ENCODE measurements around the gene WNT9B.

The WNT9B gene

DNA sequence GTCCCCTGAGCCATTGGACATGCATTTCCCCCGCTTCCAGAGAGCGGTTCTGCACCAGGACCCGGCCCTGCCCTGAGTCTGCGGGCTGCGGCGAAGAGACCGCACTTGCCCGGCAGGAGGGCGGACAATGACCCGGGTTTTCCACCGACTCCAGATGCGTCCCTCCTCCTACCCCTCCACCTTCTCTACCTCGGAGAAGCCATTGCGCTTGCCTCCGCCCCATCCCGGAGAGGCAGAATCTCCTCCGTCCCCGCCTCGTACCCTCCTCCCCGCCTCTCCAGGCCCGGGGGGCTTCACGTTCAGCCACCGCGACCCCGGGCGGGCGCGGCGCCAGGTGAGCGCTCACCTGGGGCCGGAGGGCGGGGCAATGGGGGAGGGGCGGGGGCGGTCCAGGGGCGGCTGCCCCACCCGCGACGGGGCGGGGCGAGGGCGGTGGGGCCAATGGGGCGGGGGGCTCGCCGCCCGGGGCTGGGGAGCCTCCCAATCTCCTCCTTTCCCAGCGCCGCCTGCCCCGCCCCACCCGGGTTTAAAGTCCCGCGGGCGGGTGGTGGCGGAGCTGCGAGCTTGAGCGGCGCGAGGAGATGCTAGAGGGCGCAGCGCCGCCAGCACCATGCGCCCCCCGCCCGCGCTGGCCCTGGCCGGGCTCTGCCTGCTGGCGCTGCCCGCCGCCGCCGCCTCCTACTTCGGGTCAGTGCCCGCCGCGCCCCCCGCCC, at the start of gene WNT9B:
Gene WNT9B, plus strand, starts transcription at position 555 of the 713 bp plus-strand sequence. Its CDS starts 56 bp downstream, at position 611.
- no peak for DNase-seq (ENCODE audit: low read depth)

DNA sequence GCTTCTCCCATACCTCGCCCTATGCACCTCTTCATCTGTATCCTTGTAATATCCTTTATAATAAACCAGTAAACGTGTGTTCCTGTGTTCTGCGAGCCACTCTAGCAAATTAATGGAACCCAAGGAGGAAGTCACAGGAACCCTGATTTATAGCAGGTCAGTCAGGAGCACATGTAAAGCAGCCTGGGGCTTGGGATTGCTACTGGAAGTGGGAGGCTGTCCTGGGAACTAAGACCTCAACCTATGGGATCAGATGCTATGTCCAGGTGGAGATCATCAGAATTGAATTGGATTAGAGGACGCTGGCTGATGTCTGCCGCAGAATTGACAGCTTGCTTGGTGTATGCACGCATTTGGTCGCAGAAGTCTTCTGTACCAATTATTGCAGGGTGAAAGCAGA, 48.6 kb upstream of the WNT9B start:
- no peak for DNase-seq (ENCODE audit: low read depth)

GRCh38 chr17:46803544-46803943, 47.8 kb upstream of the WNT9B start:
- no peak for DNase-seq (ENCODE audit: low read depth)

- no peak for DNase-seq (ENCODE audit: low read depth)
Observed at GRCh38 chr17:46805771-46806170, 45.6 kb upstream of the WNT9B start.

DNA sequence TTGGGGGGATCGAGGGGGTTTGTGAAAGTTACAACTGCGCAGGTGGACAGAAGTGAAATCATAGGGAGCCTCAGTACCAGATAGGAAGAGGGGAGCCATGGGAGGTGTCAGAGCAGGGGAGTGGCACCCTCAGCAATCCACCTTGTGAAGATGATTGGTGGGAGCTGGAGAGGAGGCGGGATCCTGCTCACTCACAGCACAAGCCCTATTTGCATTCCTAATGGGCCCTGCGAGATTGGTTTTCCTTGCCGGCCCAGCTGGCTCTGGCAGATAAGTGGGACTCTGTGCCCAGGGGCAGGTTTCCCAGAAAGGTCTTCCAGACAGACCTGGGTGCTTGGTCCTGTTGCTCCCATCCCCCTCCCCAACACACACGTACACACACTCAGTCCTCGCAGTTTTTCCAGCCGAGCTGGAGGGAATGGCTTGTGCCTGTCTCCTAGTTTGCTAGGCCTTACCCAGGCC, 42.2 kb upstream of the WNT9B start:
- DNase-seq (ENCODE audit: low read depth) = no peak

- no peak for DNase-seq (ENCODE audit: low read depth)
Observed at GRCh38 chr17:46810837-46811236, 40.5 kb upstream of the WNT9B start.

GRCh38 chr17:46811978-46812583, 39.3 kb upstream of the WNT9B start:
- no peak for DNase-seq (ENCODE audit: low read depth)

DNA sequence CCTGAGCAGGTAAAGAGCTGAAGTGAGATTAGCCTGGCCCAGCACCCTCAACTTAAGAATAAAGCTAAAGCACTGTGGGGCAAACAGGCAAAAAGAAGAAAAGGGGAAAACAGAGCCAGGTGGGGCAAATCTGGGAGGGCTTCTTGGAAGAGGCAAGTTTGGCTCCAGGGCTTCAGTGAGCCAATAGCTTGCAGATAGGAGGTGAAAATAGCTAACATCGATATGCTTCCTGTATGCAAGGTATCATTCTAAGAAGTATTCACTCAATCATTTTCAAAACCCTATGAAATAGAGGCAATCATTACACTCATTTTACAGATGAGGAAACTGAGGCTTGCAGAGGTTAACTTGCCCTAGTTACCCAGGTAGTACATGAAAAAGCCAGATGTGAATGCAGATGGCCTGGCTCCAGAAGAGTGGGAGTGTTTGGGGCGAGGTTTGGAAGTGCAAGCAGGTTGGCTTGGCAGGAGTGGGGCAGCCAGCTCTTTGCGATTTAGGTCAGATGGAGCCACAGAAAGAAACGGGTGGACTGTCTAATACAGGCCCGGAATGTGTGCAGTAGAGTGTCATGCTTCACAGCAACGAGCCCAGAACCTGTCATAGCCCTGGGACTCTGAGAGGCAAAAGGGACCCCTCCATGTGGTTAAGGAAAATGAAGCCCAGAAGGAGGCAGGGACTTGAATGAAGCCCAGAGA, 38.6 kb upstream of the WNT9B start:
- DNase-seq (ENCODE audit: low read depth) = no peak

GRCh38 chr17:46813920-46814319, 37.5 kb upstream of the WNT9B start:
- DNase-seq (ENCODE audit: low read depth) = no peak

DNA sequence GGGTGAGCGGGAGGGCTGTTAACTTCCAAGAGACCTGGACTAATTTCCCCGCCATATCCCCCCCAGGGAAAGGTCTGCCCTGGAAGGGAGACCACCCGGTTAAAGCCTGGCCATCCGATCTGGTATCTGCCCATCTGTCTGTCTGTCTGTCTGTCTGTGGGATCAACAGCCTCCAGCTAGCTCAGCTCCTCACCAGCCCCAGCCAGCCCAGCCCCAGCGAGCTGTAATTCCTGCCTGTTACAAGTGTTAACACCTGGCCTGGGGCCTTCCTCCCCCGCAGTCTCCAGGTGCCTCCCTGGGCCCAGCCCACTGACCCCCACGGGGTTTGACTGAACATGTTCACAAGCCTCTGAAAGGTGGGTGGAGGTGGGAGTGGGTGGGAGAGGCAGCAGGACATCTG, 36.9 kb upstream of the WNT9B start:
- DNase-seq (ENCODE audit: low read depth) = no peak

DNA sequence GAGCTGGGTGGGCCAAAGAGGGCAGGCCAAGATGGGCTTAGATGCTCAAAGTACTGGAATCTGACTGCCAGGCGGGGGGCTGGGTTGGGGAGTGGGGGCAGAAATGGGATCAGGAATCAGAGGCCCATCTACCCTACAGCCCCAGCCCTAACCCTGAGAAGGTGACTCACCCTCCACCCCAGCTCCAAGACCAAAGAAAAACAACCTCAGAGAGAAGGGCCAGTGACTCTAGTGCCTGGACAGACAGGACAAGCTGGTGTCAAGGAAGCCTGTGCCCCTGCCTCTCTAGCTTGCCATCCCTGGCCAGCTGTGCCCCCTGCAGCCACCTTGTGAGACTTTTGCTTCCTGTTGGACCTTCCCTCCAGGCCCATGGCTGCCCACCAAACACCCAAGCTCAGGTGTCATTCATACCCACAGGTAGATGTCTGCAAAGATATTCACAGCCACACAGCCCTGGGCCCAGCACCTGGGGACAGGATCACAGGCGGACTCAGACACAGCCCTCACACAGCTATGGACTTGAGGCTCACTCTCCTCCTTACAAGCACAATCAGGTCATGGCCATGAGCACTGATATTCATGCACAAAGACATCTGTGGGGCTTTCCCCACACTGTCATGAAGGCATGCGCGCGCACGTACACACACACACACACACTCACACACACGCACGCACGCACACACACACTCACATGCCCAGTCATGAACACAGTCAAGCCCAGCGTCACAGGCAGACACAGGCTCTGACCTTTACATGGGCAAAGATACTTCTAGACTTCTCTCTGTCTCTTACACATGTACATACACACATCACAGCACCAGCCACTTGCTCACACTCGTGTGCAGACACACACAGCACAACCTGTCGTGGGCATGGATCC, 35.7 kb upstream of the WNT9B start:
- DNase-seq (ENCODE audit: low read depth) = no peak

DNA sequence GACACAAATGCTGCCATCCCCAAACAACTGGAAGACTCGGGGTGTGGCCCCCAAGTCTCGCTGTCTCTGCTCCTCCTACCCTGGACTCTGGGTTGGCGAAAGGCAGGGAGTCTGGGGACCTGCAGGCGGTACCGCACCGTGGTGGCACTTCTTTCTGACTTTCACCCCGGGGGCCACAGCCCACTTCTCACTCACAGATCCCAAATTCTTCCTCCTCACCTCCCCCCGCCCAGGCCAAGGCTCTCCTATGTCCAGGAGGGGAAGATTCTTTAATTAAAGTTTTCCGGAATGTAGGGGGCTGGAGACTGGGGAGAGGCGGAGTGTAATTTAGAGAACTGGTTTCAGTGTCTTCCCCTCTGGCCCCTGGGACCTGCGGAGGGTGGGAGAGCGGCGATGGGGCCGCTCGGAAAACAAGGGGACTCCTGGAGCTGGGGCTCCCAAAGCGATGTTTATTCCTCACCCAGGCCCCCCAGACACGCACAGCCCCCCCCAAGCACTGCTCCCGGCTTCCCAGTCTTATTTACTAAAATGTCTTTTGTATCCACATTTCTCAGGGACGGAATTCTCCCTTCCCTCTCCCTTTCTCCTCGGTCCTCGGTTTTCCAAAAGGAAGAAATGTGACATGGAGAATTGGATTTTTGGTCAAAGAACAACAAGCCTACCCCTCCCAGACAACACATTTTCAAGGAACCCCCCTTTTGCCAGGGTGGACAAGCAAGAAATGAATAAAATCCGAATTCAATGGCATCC, 34.1 kb upstream of the WNT9B start:
- DNase-seq (ENCODE audit: low read depth) = no peak

GRCh38 chr17:46817901-46818209, 33.5 kb upstream of the WNT9B start:
- no peak for DNase-seq (ENCODE audit: low read depth)

DNA sequence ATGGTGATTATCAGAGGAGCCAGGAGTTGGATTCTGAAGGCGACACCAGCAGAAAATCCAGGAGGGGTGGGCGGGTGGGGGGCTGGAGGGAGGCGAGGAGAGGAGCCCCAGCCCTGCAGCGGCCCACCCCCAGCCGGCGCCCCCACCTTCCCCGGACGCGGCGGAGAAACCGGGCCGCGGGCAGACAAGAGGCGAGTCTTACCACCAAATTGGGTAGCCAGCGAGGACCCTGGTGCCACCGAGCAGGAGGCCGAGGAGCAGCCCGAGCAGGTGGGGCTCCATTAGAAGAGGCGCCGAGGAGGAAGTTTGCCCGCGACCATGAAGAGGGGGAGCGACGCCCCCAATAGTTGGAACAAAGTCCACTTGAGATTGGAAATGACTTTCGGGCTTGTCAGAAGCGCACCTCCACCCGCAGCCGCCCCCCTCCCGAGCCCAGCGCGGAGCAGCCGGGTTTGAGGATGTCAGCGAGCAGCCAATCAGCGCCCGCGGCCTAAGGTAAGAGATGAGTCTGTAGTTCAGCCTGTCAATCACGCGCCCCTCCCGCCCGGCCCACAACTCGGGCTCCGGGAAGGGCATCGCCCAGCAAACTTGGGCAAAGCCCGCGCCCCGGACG, 33.0 kb upstream of the WNT9B start, which contains the start of gene WNT3:
Gene WNT3, minus strand, starts transcription at position 377 of the 613 bp plus-strand sequence. Its CDS starts 95 bp downstream, at position 282.
- DNase-seq (ENCODE audit: low read depth) = peak; percentile 33

DNA sequence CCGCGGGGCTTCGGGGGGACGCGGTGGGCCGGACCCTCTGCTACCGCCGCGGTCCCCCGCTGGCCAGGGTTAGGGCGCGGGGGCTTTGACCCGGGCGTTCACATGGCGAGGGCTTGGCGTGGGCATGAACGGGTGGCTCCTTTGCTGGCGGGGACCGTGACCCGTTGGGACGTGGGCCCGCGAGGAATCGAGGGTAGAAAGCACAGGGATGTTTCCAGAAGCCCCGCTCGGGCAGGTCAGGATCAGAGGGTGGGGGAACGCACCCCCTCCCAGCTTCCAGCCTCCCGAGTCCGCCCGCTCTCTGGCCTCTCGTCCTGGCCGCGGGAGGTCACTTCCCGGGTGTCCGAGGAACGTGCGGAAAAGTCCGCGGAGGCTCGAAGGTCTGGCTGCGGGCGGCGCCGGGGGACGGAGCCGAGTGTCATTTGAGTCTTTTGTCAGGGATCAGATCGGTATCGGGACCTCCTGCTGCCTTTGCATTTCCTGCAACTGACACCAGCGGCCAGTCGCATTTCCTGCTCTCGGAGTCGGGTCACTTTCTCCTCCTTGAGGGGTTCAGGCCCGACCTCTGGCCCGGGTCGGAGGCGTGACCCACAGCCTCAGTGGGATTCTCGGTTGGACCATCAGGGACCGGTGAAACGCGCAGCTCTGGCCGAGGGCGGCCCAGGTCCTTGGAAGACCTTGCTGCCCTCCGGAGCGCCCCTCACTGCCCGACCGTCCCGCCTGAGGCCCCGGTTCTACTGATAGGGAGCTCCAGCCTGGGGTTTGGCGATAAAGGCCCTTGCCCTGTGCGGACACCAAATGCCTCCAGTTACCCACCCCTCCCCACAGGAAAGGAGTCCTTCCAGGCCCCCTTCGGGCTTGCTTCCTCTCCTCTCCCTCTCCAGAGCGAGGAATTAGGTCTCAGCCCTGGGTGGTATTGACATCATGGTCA, 32.2 kb upstream of the WNT9B start:
- DNase-seq (ENCODE audit: low read depth) = no peak

DNA sequence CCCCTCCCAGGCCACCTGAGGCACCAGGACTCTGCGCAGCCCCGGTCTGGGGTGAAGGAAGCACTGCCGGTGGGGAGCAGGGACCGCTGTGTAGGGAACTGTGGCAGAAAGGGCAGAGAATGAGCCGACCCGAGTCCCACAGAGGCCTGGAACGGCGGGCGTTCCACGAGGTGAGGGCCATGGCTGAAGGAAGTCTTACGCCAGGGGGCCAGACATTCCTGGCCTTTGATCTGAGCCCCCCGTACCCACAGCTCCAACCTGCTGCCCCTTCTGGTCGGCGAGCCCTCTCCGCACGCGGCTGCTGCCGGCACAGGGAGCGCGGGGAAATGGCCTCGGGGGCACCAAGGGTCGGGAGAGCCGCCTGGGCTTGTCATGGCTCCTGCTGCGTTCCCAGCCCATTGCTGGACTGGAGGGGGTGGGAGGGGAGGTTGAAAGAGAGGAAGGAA, 31.5 kb upstream of the WNT9B start:
- DNase-seq (ENCODE audit: low read depth) = no peak

DNA sequence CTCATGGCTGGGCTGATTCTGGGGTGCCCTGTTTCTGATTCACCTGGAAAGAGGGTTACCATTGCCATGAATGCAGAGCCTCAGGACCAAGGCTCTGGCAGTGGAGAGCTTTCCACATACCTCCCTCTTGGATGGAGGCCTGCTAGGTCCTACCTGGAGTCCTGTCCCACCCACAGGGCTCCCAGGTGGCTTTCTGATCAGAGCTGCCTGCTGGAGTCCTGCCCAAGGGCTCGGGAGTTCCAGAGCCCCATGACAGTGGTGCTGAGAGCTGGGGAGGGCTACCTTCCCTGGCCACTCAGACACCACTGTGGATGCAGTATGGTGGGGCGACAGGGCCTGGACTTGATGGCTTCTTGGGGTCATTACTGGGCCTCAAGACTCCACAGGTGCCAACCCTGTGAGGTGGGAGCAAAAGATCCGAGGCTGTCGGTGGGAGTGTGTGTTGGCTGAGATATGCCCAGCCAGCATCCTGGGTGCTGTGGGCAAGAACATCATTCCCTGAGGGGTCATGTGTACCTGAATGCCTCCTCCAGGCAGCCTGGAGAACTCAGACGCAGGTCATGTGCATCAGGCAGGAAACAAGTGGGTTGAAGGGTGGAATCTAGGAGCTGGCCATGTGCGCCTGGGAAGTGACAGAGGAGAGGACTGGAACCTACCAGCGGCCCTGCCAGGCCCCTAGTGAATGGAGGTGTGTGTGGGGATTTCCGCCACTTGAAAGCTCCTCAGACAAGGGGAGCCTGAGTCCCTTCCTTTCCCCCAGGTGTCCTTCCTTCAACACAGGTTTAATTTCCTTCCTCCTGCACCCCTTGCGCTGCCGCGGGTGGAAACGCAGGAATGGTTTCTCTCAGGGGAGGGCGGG, 30.6 kb upstream of the WNT9B start:
- DNase-seq (ENCODE audit: low read depth) = no peak

DNA sequence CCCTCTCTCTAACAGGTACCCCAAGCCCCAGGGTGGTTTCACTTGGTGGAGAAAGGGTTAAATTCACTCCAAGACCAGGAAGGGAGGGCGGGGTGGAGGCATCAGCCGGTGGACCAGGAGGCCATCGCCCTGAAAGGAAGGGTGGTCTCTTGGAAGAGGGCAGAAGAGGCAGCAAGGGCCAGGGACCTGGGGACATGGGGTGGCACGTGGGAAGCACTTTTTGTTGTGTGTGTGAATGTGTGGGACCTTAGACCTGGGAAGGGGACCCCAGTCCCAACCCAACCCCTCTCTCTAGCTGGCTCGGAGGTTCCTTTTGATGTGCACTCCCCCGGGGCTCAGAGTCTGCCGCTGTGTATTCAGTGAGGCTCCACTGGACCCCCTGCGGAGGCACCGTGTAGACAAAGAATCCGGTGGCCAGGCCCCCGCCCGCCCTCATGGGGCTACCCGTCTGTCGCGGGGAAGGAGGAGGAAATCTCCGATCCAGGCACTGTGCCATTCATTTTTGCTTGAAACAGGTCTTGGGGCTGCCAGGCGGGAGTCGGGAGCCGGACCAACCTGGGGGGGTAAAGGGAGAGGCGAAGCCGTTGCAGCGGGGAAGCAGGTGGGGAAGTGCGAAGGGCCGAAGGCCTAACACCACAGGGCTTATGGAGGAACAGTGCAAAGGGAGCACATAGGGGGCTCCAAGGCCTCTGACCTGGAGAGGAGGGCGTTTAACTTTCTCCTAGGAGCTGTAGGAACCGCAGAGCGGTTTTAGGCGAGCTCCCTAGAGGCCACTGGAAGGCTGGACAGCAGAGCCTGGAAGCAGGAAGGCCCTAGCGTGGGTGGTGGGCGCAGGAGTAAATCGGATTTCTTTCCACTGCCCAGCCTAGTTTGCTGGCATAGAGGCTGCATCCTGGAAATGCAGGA, 29.6 kb upstream of the WNT9B start:
- DNase-seq (ENCODE audit: low read depth) = no peak
